Measurements from ENCODE around the gene ROCK2. TPM values are rescaled to one million over a fixed set of nuclear protein-coding genes. Genes with fewer than 3 reads are reported as not detected.

Gene ROCK2
- total and polyA plus RNA-seq, 7 donors, result 15.2 to 74.8 (median 43.5) TPM

DNA sequence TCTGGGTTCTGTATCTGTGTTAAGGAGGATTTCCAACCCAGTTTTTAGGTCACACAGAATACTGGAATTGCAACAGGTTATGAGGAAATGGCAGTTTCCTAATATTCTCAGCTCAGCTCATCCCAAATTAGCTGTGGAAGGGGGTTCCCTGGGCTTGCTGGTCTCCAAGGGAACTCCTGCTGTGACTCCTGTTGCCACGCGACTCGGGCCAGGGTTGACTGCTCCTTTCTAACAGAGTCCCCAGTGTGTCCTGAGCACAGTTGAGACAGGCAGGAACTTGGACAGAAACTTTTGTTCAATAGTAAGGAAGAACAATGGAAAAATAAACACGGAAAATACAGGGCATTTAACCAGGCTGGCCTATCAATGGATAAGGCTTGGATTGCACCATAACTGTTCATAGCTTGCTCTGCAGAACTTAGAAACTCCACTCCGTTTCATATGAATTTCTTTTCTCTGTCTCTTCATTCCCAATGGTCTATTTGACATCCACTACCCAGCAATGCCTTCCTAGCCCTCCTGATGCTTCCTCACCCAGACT lies 3.8 kb upstream of the ROCK2 start:
- no peak overlapping the region for H3K27ac ChIP-seq
- no peak for DNase-seq
- TF ChIP-seq CTCF (IDR thresholded peaks at IDR 0.05), result no peak
- TF ChIP-seq EP300 (IDR thresholded peaks at IDR 0.05), result no peak
- TF ChIP-seq POLR2A (IDR thresholded peaks at IDR 0.05), result no peak
- TF ChIP-seq POLR2AphosphoS5 (IDR thresholded peaks at IDR 0.05), result peak in 1 of 4 donors; percentile 26
- peaks cover 0 to 10% (median 8%) of the 10 kb centered on the region in 4 donors for H3K4me1 ChIP-seq
- H3K4me3 ChIP-seq, result no peak overlapping the region
- intact Hi-C loops (cut with DNase I), result no loop called here
- no peaks in the 10 kb centered on the region for H3K9me3 ChIP-seq
- no peaks in the 10 kb centered on the region for H3K36me3 ChIP-seq
- WGBS, 2 donors, result 60 to 78% methylated on average over 5 of the region's 5 CpGs
- no peaks in the 10 kb centered on the region for H3K27me3 ChIP-seq

DNA sequence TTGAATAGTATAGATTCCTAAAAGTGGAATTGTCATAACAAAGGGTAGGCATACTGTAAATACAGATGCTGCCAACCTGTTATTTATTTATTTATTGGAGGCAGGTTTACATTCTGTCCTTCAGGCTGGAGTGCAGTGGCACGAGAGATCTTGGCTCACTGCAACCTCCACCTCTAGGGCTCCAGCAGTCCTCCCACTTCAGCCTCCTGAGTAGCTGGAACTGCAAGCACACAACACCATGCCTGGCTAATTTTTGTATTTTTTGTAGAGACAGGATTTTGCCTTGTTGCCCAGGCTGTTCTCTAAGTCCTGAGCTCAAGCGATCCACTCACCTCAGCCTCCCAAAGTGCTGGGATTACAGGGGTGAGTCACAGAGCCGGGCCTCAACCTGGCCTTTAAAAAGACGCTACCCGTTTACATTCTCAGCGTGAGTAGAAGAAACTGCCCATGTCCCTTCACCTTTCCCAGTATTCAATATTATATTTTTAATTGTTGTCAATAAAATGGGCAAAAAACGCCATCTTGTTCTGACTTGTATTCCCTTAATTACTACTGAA lies 3.0 kb upstream of the ROCK2 start:
- H3K4me3 ChIP-seq, result no peak overlapping the region
- intact Hi-C loops (cut with DNase I), result no loop called here
- H3K27me3 ChIP-seq, result no peaks in the 10 kb centered on the region
- no peaks in the 10 kb centered on the region for H3K9me3 ChIP-seq
- peaks cover 0 to 11% (median 9%) of the 10 kb centered on the region in 4 donors for H3K4me1 ChIP-seq
- H3K36me3 ChIP-seq, result no peaks in the 10 kb centered on the region
- DNase-seq, result no peak
- 84 to 91% methylated on average over 7 of the region's 7 CpGs for WGBS, 2 donors
- no peak overlapping the region for H3K27ac ChIP-seq
- TF ChIP-seq POLR2A (IDR thresholded peaks at IDR 0.05) (no peak), POLR2AphosphoS5 (IDR thresholded peaks at IDR 0.05) (no peak), CTCF (IDR thresholded peaks at IDR 0.05) (no peak), EP300 (IDR thresholded peaks at IDR 0.05) (no peak)

GRCh38 chr2:11346023-11346482 lies 1.6 kb upstream of the ROCK2 start:
- no peaks in the 10 kb centered on the region for H3K27me3 ChIP-seq
- WGBS, 2 donors, result 83 to 88% methylated on average over 4 of the region's 4 CpGs
- no peaks in the 10 kb centered on the region for H3K36me3 ChIP-seq
- peak overlapping the region; percentile 98 to 100 (median 98) for H3K27ac ChIP-seq
- H3K9me3 ChIP-seq, result no peaks in the 10 kb centered on the region
- peaks cover 0 to 25% (median 22%) of the 10 kb centered on the region in 4 donors for H3K4me1 ChIP-seq
- intact Hi-C loops (cut with DNase I), result no loop called here
- TF ChIP-seq POLR2AphosphoS5 (IDR thresholded peaks at IDR 0.05) (no peak), EP300 (IDR thresholded peaks at IDR 0.05) (no peak), CTCF (IDR thresholded peaks at IDR 0.05) (no peak), POLR2A (IDR thresholded peaks at IDR 0.05) (no peak)
- no peak overlapping the region for H3K4me3 ChIP-seq
- DNase-seq, result no peak

DNA sequence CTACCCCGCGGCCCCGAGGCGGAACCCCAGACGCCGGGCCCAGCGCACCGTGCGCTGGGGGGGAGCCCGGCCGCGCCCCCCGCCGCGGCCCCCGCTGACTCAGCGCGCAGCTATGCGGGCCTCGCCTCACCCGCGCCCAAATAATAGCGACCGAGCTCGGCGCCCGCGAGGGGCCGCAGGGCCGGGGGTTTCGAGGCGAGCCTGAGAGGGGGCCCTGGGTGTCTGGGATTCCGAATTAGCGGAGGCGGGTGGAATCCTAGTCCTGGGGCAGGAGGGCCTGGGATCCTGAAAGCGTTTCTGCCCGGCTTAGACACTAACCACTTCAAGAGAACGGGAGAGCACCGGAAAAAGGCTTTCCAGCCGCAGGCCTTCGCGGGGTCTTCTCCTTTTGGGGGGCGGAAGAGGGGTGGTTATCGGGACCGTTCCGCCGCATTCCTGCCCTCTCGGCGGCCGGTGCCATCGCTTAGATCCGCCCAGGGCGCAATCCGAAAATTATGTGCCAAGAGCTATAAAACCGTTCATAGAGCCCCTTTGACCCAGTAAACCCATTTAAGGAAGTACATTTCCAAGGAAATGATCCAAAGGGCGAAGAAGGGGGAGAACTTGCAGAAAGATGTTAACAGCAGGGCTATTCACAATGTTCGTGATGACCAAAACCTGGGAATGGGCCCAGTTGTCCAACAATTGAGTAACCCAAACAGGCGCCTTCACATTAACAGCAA lies 681 bp upstream of the ROCK2 start:
- H3K4me1 ChIP-seq, result peaks cover 0 to 34% (median 31%) of the 10 kb centered on the region in 4 donors
- peak; percentile 14 to 29 for TF ChIP-seq POLR2A (IDR thresholded peaks at IDR 0.05)
- peak; percentile 36 to 85 (median 75) for TF ChIP-seq POLR2AphosphoS5 (IDR thresholded peaks at IDR 0.05)
- peak in 3 of 4 donors; percentile 14 to 78 (median 28) for TF ChIP-seq EP300 (IDR thresholded peaks at IDR 0.05)
- TF ChIP-seq CTCF (IDR thresholded peaks at IDR 0.05), result no peak
- intact Hi-C loops (cut with DNase I), result loop anchor here (2.0 to 5.0 kb wide), 5 partner anchors 68 to 213 kb away; partner anchors contain the start of genes E2F6 and SLC66A3
- WGBS, 2 donors, result 1 to 3% methylated on average over 58 of the region's 58 CpGs
- peak; percentile 89 for DNase-seq
- no peaks in the 10 kb centered on the region for H3K9me3 ChIP-seq
- no peaks in the 10 kb centered on the region for H3K36me3 ChIP-seq
- peak overlapping the region; percentile 76 to 100 (median 93) for H3K4me3 ChIP-seq
- H3K27me3 ChIP-seq, result no peaks in the 10 kb centered on the region
- H3K27ac ChIP-seq, result peak overlapping the region; percentile 98 to 100 (median 98)

Data from sigmoid colon (tissue), 7 donors.